HL-60 (cell line): ENCODE data around the gene PRDM16.
A peak's percentile ranks its signal among the peaks of the same experiment; 100 is the strongest.

Experiments
- DNase-seq, 2 experiments: peaks; one replicate each; pipeline ENCODE4 v3.0.0-alpha.2; 2010 to 2020; ENCODE audit warnings: low read depth in 1 of 2, low spot score in 1 of 2
- H3K27ac ChIP-seq: fragments of 250-450 bp; sonication (Bioruptor Pico); replicated peaks from 2 replicates; pipeline ENCODE4 v1.5.1; 2020; ENCODE audit warnings: mild to moderate bottlenecking, moderate library complexity
- H3K27me3 ChIP-seq: fragments of 250-450 bp; sonication (Bioruptor Pico); 2 replicates; pipeline ENCODE4 v1.5.1; 2021; ENCODE audit warnings: mild to moderate bottlenecking, moderate library complexity; ENCODE audit not compliant: insufficient read depth, poor library complexity, severe bottlenecking
- H3K4me3 ChIP-seq: replicated peaks from 2 replicates; pipeline ENCODE4 v1.5.1; 2011; ENCODE audit warnings: mild to moderate bottlenecking, control low read depth, low read length; ENCODE audit not compliant: insufficient read depth
- CTCF ChIP-seq: IDR thresholded peaks from one replicate; pipeline ENCODE4 v1.5.1; 2011; ENCODE audit warnings: low read length, control low read depth, inconsistent platforms; ENCODE audit not compliant: insufficient read depth
- GABPA ChIP-seq: IDR thresholded peaks from 2 replicates; pipeline ENCODE4 v1.6.1; 2012; ENCODE audit warnings: low read depth
- POLR2AphosphoS5 ChIP-seq: IDR thresholded peaks from 2 replicates; pipeline ENCODE4 v1.6.1; 2012; ENCODE audit warnings: low read depth
- REST ChIP-seq: IDR thresholded peaks from 2 replicates; pipeline ENCODE4 v1.6.1; 2012; ENCODE audit warnings: low read depth; ENCODE audit not compliant: insufficient replicate concordance
- SPI1 ChIP-seq: IDR thresholded peaks from 2 replicates; pipeline ENCODE4 v1.6.1; 2012; ENCODE audit warnings: low read depth, mild to moderate bottlenecking, borderline replicate concordance

PRDM16 gene

DNA sequence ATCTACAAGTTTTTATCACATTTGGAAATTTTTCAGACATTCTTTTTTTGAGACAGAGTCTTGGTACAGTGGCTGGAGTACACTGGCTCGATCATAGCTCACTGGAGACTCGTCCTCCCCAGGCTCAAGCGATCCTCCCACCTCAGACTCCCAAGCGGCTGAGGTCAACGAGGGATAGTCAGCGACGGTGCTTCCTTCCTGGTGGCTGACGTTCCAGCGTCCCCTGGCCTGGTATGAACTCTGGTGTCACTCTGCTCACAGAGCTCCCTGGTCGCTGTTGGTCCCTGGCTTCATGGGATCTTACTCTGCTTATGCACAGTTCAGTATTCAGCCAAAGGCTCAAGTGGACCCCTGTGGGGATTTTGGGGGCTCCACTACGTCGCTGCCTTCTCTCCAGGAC is 382.0 kb downstream of the PRDM16 start:
- TF ChIP-seq SPI1: no peak
- no peak for TF ChIP-seq POLR2AphosphoS5
- TF ChIP-seq GABPA: no peak
- TF ChIP-seq REST: no peak
- no peak for TF ChIP-seq CTCF
- Histone ChIP-seq H3K27ac (no peak overlapping the region), H3K4me3 (no peak overlapping the region), H3K27me3 (peaks cover 26% of the 10 kb centered on the region)
- no peak for DNase-seq

DNA sequence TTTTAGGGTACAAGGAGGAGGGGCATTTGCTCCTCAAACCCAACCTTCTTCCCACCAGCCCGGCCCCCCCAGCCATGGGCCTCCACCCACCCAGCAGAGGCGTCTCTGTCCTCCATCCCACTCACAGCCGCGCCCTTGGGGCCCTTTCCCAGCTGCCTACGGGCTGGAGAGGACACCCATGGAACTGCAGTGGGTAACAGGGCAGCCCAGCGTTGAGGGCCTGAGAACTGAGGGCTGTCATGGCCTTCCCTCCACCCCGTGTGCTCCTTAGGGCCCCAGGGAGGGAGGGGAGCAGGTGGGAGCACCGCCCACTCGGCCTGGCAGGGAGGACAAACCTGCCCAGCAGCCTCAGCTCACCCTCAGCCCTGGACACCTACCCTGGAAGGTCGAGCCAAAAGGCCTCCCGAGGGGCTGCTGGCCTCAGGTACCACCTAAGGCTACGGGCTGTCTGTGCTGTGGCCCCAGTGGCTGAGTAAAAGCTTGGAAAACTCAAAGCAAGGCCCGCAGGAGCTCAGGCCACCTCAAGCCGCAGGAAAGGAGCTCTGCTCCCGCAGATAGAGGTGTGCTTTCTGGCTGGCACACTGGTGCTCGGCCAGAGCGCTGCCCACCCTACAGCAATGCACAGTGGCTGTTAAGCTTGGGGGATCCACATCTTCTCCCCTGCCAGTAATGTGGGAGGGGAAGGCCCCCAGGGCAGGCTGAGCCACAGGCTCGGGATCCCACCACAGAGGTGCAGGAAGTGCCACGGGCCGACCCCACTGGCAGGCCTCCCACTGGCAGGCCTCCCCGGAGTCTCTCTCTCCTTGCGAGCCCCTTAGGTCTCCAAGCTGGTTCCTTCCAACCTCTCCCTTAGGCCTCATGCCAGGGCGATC is 383.2 kb downstream of the PRDM16 start:
- DNase-seq: no peak
- no peak overlapping the region for H3K27ac ChIP-seq
- peaks cover 27% of the 10 kb centered on the region for H3K27me3 ChIP-seq
- H3K4me3 ChIP-seq: no peak overlapping the region
- TF ChIP-seq POLR2AphosphoS5 (no peak), CTCF (no peak), SPI1 (no peak), GABPA (no peak), REST (no peak)

DNA sequence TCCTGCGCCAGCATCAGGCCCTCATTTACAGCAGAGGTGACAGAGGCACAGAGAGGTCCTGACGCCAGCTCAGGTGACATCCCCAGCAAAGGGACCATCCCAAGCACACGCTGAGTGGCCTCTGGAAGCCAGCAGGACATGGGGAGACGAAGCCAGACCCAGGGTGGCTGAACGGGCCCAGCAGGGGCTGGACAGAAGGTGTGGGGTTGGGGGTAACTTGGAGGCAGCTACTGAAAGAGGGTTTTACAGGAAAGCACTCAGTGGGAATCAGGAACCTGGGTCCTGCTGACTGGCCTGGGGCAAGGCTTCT is 383.8 kb downstream of the PRDM16 start:
- H3K4me3 ChIP-seq: no peak overlapping the region
- peaks cover 29% of the 10 kb centered on the region for H3K27me3 ChIP-seq
- no peak overlapping the region for H3K27ac ChIP-seq
- DNase-seq: no peak
- no peak for TF ChIP-seq SPI1
- TF ChIP-seq POLR2AphosphoS5: no peak
- TF ChIP-seq GABPA: no peak

DNA sequence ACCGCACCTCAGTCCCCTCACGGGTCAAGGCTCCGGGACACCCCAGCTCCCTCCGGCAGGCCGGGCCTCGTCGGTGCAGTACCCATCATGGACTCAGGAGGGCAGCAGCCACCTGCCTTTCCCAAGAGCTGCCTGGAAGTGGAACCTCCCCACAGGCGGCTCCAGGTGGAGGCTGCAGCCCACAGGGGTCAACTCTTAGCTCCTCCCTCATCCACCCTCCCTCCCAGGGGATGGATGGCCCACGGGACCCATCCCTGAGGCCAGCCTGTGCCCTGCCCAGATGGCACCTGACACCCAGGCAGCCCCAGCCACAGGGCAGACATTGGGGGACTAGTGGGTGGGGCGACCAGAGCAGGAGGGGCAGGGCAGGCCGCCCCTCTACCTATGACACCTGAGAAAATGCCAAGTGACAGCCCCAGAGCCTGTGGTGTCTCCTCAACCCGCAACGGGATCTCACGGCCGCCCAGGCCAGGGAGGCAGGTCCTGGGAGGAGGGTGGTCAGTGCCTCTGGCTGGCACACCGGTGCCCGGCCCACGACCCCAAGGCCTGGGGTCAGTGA is 384.3 kb downstream of the PRDM16 start:
- H3K27me3 ChIP-seq: peaks cover 29% of the 10 kb centered on the region
- TF ChIP-seq GABPA (no peak), CTCF (peak; percentile 62), SPI1 (no peak)
- H3K27ac ChIP-seq: no peak overlapping the region
- peak; percentile 21 to 61 for DNase-seq
- H3K4me3 ChIP-seq: no peak overlapping the region
